PFSK-1 (cell line): ENCODE data around the gene MT1M.

Source experiments
- REST ChIP-seq, 2 experiments: IDR thresholded peaks; 2 replicates each; pipeline versions ENCODE4 v1.6.1 to v1.8.0; 2011 to 2012; ENCODE audit warnings: low read depth in 2 of 2, low read length in 2 of 2, control low read depth in 1 of 2, inconsistent platforms in 1 of 2, mild to moderate bottlenecking in 1 of 2, moderate library complexity in 1 of 2; ENCODE audit not compliant: insufficient read depth in 1 of 2
- TAF1 ChIP-seq: IDR thresholded peaks from 2 replicates; pipeline ENCODE4 v1.6.1; 2012; ENCODE audit warnings: low read length, control low read depth, borderline replicate concordance; ENCODE audit not compliant: insufficient read depth

- TF ChIP-seq TAF1 = no peak
- TF ChIP-seq REST (IDR thresholded peaks at IDR 0.05; ENCODE audit: insufficient read depth in 1 of 2, low read depth in 2 of 2, low read length in 2 of 2) = peak in 1 of 2 experiments; percentile 82; a peak in 2 of 4 replicates
These were observed 13.4 kb downstream of the MT1M start for GRCh38 chr16:56645838-56646237.
